ENCODE data around the gene COMMD6. TPM values are rescaled to one million over a fixed set of nuclear protein-coding genes. Genes with fewer than 3 reads are reported as not detected.

Gene COMMD6
- polyA plus RNA-seq, 1 donor from 2014 or later: 301 TPM

DNA sequence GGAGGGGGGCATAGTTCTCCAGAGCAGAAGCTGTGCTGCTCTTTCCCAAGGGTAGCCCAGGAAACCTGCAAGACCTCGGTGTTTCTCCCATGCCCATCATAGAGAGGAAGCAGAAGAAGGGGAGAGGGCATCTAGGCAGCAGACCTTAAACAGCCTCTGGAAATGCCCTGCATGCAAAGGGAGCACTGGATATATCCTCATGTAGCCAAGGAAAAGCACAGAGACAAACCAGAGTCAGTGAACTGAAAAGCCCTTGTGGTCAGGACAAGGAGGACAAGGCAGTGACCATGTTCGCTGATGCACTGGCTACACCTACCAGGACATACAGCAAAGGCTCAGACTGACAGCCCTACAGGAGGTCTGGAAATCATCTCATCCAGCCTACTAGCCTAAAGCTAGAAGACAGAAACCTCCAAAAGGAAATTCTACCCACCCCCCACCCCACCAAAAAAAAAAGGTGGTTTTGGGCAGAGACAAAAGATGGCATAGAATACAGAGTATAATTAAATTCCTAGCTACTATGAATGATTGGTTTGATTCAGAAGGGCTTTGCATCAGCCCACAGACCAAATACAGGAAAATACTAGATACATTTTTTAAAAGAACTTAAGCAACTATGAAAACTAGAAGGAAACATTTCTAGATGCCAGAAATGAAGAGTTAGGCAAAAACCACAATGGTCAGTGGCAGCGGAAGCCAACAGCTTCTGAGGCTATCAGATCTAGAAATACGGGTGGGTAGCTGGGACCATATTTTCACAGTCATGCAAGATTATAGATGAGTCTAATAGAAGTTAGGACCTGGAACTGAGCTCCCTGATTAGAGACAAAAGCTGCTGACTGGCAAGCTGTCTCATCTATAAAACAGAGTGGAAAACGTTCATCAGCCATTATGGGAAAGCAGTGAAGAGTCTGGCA lies 51.2 kb downstream of the COMMD6 start:
- Histone ChIP-seq H2AFZ (ENCODE audit: low read depth, low read length) (no peak overlapping the region), H3K9ac (ENCODE audit: low read length) (no peak overlapping the region), H3K79me2 (replicated peaks; ENCODE audit: insufficient read depth, low read length) (no peaks in the 10 kb centered on the region), H3K9me3 (ENCODE audit: low read length) (no peaks in the 10 kb centered on the region), H3K9me2 (ENCODE audit: insufficient read depth, low read length) (no peaks in the 10 kb centered on the region), H3F3A (ENCODE audit: insufficient read depth, low read length, poor library complexity, severe bottlenecking) (no peaks in the 10 kb centered on the region), H4K20me1 (ENCODE audit: insufficient read depth) (no peaks in the 10 kb centered on the region), H3K4me2 (ENCODE audit: low read length) (no peak overlapping the region), H3K36me3 (ENCODE audit: insufficient read depth, low read length) (no peaks in the 10 kb centered on the region), H3K27me3 (ENCODE audit: insufficient read depth, low read depth, low read length) (no peaks in the 10 kb centered on the region), H3K27ac (ENCODE audit: low read length) (no peak overlapping the region), H3K4me3 (ENCODE audit: low read length) (no peak overlapping the region)
- no peak for TF ChIP-seq TAF1 (IDR thresholded peaks at IDR 0.05; ENCODE audit: low read depth)

DNA sequence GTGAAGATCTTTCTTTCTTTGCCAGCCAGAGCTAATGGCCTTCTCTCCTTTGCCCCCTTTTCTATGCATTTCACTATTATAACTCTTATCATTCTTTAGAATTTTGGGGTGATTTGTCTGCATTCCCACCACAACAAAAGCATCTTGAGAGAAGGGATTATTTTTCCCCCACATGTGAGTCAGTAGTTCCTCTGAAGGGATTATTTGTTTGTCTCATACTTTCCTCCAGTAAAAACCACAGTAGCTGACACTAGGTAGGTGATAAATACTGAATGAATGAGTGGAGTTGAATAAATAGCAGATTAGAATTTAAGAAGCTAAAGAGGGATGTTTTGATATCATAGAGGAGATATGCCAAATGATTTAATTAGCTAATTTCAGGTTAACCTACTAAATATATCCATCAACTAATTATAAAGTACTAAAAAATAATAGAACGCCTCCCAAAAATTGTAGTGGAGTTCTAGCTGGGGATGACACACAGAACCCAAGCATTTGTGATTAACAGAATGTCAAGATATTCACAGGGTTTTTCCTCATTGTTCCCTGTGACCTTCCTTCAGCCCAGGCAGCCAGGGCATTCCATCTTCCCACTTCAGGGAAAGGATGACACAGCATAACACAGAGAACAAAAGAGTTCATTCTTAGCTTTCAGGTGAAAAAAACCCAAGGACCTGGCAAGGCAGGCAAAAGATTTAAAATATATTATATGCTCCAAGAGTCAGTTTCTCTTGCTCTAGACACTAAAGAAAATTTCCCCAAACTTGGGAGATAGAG lies 52.2 kb downstream of the COMMD6 start:
- H3K4me2 ChIP-seq (ENCODE audit: low read length): no peak overlapping the region
- H3K4me3 ChIP-seq (ENCODE audit: low read length): no peak overlapping the region
- H3K36me3 ChIP-seq (ENCODE audit: insufficient read depth, low read length): no peaks in the 10 kb centered on the region
- no peaks in the 10 kb centered on the region for H3K9me2 ChIP-seq (ENCODE audit: insufficient read depth, low read length)
- no peaks in the 10 kb centered on the region for H4K20me1 ChIP-seq (ENCODE audit: insufficient read depth)
- no peak overlapping the region for H3K27ac ChIP-seq (ENCODE audit: low read length)
- no peak overlapping the region for H2AFZ ChIP-seq (ENCODE audit: low read depth, low read length)
- H3K27me3 ChIP-seq (ENCODE audit: insufficient read depth, low read depth, low read length): peaks cover 4% of the 10 kb centered on the region
- H3K9me3 ChIP-seq (ENCODE audit: low read length): no peaks in the 10 kb centered on the region
- TF ChIP-seq EZH2 (IDR thresholded peaks at IDR 0.05; ENCODE audit: borderline replicate concordance, insufficient read depth, low read length, poor library complexity, severe bottlenecking) (no peak), SMC3 (conservative IDR thresholded peaks at IDR 0.05; ENCODE audit: poor library complexity) (no peak)
- H3F3A ChIP-seq (ENCODE audit: insufficient read depth, low read length, poor library complexity, severe bottlenecking): no peaks in the 10 kb centered on the region
- no peak overlapping the region for H3K9ac ChIP-seq (ENCODE audit: low read length)
- H3K79me2 ChIP-seq (replicated peaks; ENCODE audit: insufficient read depth, low read length): no peaks in the 10 kb centered on the region

DNA sequence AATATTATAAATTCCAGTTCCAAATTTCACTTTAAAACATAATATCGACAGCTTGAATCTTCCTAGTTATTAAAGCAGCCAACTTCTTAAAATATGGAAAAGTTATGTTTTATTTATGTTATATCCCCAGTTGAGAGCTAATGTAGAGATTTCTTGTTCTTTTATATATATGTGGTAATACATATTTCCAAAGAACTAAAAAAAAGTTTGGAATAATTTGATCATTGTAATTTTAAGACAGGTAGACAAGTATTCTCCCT lies 54.9 kb downstream of the COMMD6 start:
- Histone ChIP-seq H3K27ac (ENCODE audit: low read length) (no peak overlapping the region), H3K9me2 (ENCODE audit: insufficient read depth, low read length) (no peaks in the 10 kb centered on the region), H3K79me2 (replicated peaks; ENCODE audit: insufficient read depth, low read length) (no peaks in the 10 kb centered on the region), H3K4me2 (ENCODE audit: low read length) (peak overlapping the region; percentile 29), H3F3A (ENCODE audit: insufficient read depth, low read length, poor library complexity, severe bottlenecking) (no peaks in the 10 kb centered on the region), H3K36me3 (ENCODE audit: insufficient read depth, low read length) (no peaks in the 10 kb centered on the region), H3K9ac (ENCODE audit: low read length) (peak overlapping the region; percentile 48), H2AFZ (ENCODE audit: low read depth, low read length) (no peak overlapping the region), H4K20me1 (ENCODE audit: insufficient read depth) (no peaks in the 10 kb centered on the region), H3K9me3 (ENCODE audit: low read length) (no peaks in the 10 kb centered on the region), H3K27me3 (ENCODE audit: insufficient read depth, low read depth, low read length) (peaks cover 14% of the 10 kb centered on the region), H3K4me3 (ENCODE audit: low read length) (peak overlapping the region; percentile 82)
- TF ChIP-seq EZH2 (IDR thresholded peaks at IDR 0.05; ENCODE audit: borderline replicate concordance, insufficient read depth, low read length, poor library complexity, severe bottlenecking) (no peak), SMC3 (conservative IDR thresholded peaks at IDR 0.05; ENCODE audit: poor library complexity) (no peak), TAF1 (IDR thresholded peaks at IDR 0.05; ENCODE audit: low read depth) (no peak), RAD21 (conservative IDR thresholded peaks at IDR 0.05) (no peak), EP300 (conservative IDR thresholded peaks at IDR 0.05; ENCODE audit: poor library complexity, severe bottlenecking) (no peak), POLR2AphosphoS5 (IDR thresholded peaks at IDR 0.05) (no peak), MXI1 (conservative IDR thresholded peaks at IDR 0.05; ENCODE audit: poor library complexity, severe bottlenecking) (no peak)
- TF ChIP-seq, protein P1, sequence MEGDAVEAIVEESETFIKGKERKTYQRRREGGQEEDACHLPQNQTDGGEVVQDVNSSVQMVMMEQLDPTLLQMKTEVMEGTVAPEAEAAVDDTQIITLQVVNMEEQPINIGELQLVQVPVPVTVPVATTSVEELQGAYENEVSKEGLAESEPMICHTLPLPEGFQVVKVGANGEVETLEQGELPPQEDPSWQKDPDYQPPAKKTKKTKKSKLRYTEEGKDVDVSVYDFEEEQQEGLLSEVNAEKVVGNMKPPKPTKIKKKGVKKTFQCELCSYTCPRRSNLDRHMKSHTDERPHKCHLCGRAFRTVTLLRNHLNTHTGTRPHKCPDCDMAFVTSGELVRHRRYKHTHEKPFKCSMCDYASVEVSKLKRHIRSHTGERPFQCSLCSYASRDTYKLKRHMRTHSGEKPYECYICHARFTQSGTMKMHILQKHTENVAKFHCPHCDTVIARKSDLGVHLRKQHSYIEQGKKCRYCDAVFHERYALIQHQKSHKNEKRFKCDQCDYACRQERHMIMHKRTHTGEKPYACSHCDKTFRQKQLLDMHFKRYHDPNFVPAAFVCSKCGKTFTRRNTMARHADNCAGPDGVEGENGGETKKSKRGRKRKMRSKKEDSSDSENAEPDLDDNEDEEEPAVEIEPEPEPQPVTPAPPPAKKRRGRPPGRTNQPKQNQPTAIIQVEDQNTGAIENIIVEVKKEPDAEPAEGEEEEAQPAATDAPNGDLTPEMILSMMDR (IDR thresholded peaks at IDR 0.05; ENCODE audit: poor library complexity, severe bottlenecking): no peak
- TF ChIP-seq, protein P2, sequence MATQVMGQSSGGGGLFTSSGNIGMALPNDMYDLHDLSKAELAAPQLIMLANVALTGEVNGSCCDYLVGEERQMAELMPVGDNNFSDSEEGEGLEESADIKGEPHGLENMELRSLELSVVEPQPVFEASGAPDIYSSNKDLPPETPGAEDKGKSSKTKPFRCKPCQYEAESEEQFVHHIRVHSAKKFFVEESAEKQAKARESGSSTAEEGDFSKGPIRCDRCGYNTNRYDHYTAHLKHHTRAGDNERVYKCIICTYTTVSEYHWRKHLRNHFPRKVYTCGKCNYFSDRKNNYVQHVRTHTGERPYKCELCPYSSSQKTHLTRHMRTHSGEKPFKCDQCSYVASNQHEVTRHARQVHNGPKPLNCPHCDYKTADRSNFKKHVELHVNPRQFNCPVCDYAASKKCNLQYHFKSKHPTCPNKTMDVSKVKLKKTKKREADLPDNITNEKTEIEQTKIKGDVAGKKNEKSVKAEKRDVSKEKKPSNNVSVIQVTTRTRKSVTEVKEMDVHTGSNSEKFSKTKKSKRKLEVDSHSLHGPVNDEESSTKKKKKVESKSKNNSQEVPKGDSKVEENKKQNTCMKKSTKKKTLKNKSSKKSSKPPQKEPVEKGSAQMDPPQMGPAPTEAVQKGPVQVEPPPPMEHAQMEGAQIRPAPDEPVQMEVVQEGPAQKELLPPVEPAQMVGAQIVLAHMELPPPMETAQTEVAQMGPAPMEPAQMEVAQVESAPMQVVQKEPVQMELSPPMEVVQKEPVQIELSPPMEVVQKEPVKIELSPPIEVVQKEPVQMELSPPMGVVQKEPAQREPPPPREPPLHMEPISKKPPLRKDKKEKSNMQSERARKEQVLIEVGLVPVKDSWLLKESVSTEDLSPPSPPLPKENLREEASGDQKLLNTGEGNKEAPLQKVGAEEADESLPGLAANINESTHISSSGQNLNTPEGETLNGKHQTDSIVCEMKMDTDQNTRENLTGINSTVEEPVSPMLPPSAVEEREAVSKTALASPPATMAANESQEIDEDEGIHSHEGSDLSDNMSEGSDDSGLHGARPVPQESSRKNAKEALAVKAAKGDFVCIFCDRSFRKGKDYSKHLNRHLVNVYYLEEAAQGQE (IDR thresholded peaks at IDR 0.05; ENCODE audit: borderline replicate concordance): no peak

All from neural cell (in vitro differentiated cells).